Ovary (tissue), 9 donors: ENCODE data around the gene PRSS21. TPM values are rescaled to one million over a fixed set of nuclear protein-coding genes. Genes with fewer than 3 reads are reported as not detected.

ENCODE experiments used
- DNase-seq, 5 donors: peaks; one replicate each; pipeline ENCODE4 v3.0.0-alpha.2; 2019 to 2020
- H3K27ac ChIP-seq, 2 donors: fragments of 200-600 bp; one replicate each; pipeline versions ENCODE4 v1.5.1 to v1.8.0; 2019 to 2022
- H3K27me3 ChIP-seq: fragments of 200-600 bp; one replicate; pipeline ENCODE4 v1.8.0; 2022
- H3K36me3 ChIP-seq: fragments of 200-600 bp; sonication (generic); one replicate; pipeline ENCODE4 v1.5.1; 2019
- H3K4me1 ChIP-seq: one replicate; pipeline ENCODE4 v1.8.1; 2013; ENCODE audit warnings: mild to moderate bottlenecking, moderate library complexity; ENCODE audit not compliant: insufficient read depth
- H3K4me3 ChIP-seq: fragments of 200-600 bp; sonication (generic); one replicate; pipeline ENCODE4 v1.5.1; 2017
- H3K9me3 ChIP-seq, 2 donors: fragments of 200-600 bp in 1 of 2; sonication (generic) in 1 of 2; one replicate each; pipeline versions ENCODE4 v1.5.1 to v1.8.1; 2013 to 2019; ENCODE audit warnings: mild to moderate bottlenecking in 1 of 2, moderate library complexity in 1 of 2
- EP300 ChIP-seq: sonication (generic); formaldehyde crosslinking; IDR thresholded peaks from one replicate; pipeline ENCODE4 v1.6.1; 2017; ENCODE audit warnings: antibody characterized with exemption
- POLR2A ChIP-seq: fragments of 450-650 bp; IDR thresholded peaks from one replicate; pipeline ENCODE4 v1.6.1; 2017; ENCODE audit warnings: antibody characterized with exemption, mild to moderate bottlenecking, moderate library complexity
- WGBS, 3 donors: extraction: QIAGEN DNeasy Blood & Tissue Kit in 1 of 3; methylation state at CpG; one replicate each; pipeline versions ENCODE4 v1.1.5 to v1.1.7; 2013 to 2017; 5-methylcytosine and 5-hydroxymethylcytosine counted together
- intact Hi-C, 4 donors: fragments of 100-400 bp; cut with DNase I; formaldehyde crosslinking; loops; one replicate each; pipeline versions ENCODE4 v1.11.0 to v1.15.1; 2022 to 2023
- polyA plus RNA-seq, 2 donors: library from polyadenylated mRNA; stranded (reverse); fragments of 200-250 nt in 1 of 2; fragments of 350-450 nt in 1 of 2; fragmentation: Illumina TruSeq in 1 of 2; extraction: RNeasy Lipid Tissue Mini Kit (QIAGEN cat#74804) in 1 of 2; gene quantifications; one replicate each; pipeline ENCODE4 v1.2.3, GENCODE V29; 2013 to 2014
- total RNA-seq, 7 donors: library from RNA; depleted of rRNA in 2 of 7; stranded (reverse); fragments of >200 nt in 2 of 7; fragmentation: NEBNext Ultra II Directional in 3 of 7; extraction: Animal tissue kit (Norgen Biotek cat#: 25700) in 3 of 7; gene quantifications; one replicate each; pipeline versions ENCODE4 v1.1.0 to v1.2.4, GENCODE V29; 2016 to 2023
- TF ChIP-seq, protein P1 (sequence below), 3 donors: fragments of 450-650 bp in 2 of 3; fragments of 200-600 bp in 1 of 3; IDR thresholded peaks; one replicate each; pipeline versions ENCODE4 v1.5.1 to v1.8.0; 2016 to 2022; ENCODE audit warnings: antibody characterized with exemption in 3 of 3, mild to moderate bottlenecking in 1 of 3
- donor health status: DM: no; HTN: no; CAD: no; lungs with moderate emphysema.
- donor health status: DM: no; HTN: no; CAD: no.
- donor health status: Bipolar disorder and iron deficiency.
- donor health status: DM: yes; HTN: yes; CAD: no.
- donor health status: DM: no; HTN: no; CAD: no.
- donor health status: DM: yes; HTN: yes; CAD: no.

The PRSS21 gene
- total and polyA plus RNA-seq, 9 donors: 0.53 to 9.3 (median 1.0) TPM; not detected in 4

DNA sequence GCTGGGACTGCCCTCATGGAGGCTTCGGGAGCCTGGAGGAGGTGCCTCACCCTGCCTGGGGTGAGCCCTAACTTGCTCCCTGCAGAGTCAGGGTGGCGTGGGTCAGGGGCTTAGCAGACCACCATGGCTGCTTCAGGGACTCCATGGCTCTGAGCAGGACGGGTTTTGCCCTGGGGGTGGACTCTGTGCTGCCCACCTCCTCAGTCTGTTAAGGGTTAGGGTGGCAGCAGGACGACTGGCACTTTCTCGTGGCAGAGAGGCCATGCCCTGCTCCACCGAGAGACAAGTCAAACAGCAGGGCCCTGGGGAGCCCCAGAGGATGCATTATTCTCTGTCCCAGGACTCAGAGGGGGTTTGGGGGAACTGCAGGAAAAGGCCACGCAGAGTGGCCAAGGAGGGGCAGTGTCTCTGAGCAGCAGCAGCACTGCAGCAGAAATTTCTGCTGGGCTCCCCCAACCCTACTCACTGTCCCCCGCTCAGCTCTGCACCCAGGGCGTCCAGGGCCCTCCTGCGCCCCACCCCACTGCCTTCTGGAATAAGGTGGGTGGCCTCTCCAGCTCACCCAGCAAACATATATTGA is 42.7 kb downstream of the PRSS21 start:
- WGBS, 3 donors: 64 to 71% (median 64%) methylated on average over 10 of the region's 10 CpGs
- TF ChIP-seq EP300: no peak
- no peak for TF ChIP-seq POLR2A
- no peaks in the 10 kb centered on the region for H3K36me3 ChIP-seq
- no peak for DNase-seq
- H3K27ac ChIP-seq: no peak overlapping the region
- peaks cover 0 to 4% of the 10 kb centered on the region in 2 donors for H3K9me3 ChIP-seq
- H3K27me3 ChIP-seq: no peaks in the 10 kb centered on the region
- no peak overlapping the region for H3K4me3 ChIP-seq
- no peaks in the 10 kb centered on the region for H3K4me1 ChIP-seq
- intact Hi-C loops: no loop called here

DNA sequence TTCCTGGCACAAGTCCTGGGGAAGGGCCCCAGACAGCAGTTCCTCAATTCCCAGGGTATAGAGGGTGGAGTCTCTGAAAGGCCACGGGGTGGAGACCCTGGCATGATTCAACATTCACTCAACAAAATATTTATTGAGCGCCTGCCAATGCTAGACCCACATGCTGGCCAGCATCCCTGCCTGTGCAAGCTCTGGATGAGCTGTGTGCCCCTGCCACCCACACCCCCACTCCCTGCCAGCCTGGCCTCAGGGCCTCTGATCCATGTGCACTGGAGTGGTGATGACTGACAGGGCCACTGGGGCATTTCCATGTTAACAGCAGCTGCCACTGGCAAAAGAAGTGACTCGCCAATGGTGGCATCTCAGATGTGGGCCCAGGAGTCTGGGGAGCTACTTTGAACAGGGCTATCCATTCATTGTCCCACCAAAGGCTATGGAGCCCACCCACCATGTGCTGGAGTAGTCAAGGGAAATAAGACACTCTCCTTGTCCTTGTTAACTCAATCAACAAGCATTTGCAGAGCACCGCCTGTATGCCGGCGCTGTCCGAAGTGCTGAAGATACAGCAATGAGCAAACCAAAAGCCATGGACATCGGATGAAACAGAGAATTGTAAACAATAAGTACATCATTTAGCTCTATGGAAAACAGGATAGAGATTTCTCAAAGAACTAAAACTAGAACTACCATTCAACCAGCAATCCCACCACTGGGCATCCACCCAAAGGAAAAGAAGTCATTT is 44.0 kb downstream of the PRSS21 start:
- intact Hi-C loops: no loop called here
- Histone ChIP-seq H3K9me3 (peaks cover 0 to 4% of the 10 kb centered on the region in 2 donors), H3K4me3 (no peak overlapping the region), H3K36me3 (no peaks in the 10 kb centered on the region), H3K27ac (no peak overlapping the region), H3K4me1 (no peaks in the 10 kb centered on the region), H3K27me3 (no peaks in the 10 kb centered on the region)
- no peak for DNase-seq
- no peak for TF ChIP-seq POLR2A
- no peak for TF ChIP-seq EP300
- TF ChIP-seq, protein P1, sequence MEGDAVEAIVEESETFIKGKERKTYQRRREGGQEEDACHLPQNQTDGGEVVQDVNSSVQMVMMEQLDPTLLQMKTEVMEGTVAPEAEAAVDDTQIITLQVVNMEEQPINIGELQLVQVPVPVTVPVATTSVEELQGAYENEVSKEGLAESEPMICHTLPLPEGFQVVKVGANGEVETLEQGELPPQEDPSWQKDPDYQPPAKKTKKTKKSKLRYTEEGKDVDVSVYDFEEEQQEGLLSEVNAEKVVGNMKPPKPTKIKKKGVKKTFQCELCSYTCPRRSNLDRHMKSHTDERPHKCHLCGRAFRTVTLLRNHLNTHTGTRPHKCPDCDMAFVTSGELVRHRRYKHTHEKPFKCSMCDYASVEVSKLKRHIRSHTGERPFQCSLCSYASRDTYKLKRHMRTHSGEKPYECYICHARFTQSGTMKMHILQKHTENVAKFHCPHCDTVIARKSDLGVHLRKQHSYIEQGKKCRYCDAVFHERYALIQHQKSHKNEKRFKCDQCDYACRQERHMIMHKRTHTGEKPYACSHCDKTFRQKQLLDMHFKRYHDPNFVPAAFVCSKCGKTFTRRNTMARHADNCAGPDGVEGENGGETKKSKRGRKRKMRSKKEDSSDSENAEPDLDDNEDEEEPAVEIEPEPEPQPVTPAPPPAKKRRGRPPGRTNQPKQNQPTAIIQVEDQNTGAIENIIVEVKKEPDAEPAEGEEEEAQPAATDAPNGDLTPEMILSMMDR (IDR thresholded peaks at IDR 0.05): no peak
- 66 to 74% (median 73%) methylated on average over 8 of the region's 8 CpGs for WGBS, 3 donors

DNA sequence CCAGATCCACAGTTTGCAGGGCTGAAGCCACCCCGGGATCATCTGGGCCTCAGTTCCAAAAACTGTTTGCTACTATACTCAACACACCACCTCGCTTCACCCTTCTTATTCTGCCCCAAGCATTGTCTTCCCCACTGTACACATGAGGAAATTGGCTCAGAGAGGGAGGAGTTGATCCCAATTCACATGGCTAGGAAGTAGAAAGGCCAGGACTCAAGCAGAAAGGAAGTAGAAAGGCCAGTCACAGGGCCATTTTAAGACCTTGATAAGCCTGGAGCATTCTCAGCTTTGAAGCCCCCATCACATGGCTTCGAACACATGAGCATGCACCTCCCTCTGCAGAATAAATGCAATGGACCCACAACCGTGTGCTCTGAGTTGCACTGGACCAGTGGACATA is 48.6 kb downstream of the PRSS21 start:
- H3K4me3 ChIP-seq: no peak overlapping the region
- H3K36me3 ChIP-seq: no peaks in the 10 kb centered on the region
- no peak overlapping the region for H3K27ac ChIP-seq
- no peak for DNase-seq
- peaks cover 0 to 4% of the 10 kb centered on the region in 2 donors for H3K9me3 ChIP-seq
- H3K4me1 ChIP-seq: peaks cover 3% of the 10 kb centered on the region
- TF ChIP-seq POLR2A (no peak), EP300 (no peak)
- TF ChIP-seq, protein P1 (IDR thresholded peaks at IDR 0.05): no peak
- no peaks in the 10 kb centered on the region for H3K27me3 ChIP-seq
- 61 to 74% (median 70%) methylated on average over 4 of the region's 4 CpGs for WGBS, 3 donors
- intact Hi-C loops: loop anchor here in 1 of 4 donors (5.0 kb wide), 1 partner anchor 67 kb away; no protein-coding TSS in a partner anchor

DNA sequence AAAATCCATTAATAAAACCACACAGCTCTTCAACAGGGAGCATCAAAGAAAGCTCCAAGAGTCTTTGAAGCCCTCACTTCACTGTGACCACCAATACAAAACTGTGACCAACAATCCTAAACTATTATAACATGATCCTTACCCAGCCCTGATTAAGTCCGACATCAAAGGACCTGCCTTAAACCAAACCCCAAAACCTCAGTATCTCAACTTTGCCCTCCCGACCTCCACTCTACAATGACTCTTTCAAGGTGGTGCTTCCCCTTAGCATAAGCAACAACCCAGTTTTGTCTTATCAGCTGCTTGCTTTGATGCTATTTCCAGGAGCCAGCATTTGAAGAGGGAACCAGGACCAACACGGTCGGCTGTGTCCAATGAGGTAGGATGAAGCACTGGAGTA is 49.4 kb downstream of the PRSS21 start:
- WGBS, 3 donors: 58 to 78% (median 76%) methylated on average over 3 to 4 of the region's 4 CpGs
- Histone ChIP-seq H3K4me1 (peaks cover 3% of the 10 kb centered on the region), H3K9me3 (no peaks in the 10 kb centered on the region), H3K27me3 (no peaks in the 10 kb centered on the region), H3K4me3 (no peak overlapping the region), H3K36me3 (no peaks in the 10 kb centered on the region), H3K27ac (no peak overlapping the region)
- TF ChIP-seq, protein P1 (IDR thresholded peaks at IDR 0.05): no peak
- TF ChIP-seq POLR2A (no peak), EP300 (no peak)
- no peak for DNase-seq
- intact Hi-C loops: loop anchor here in 1 of 4 donors (5.0 kb wide), 1 partner anchor 66 kb away; no protein-coding TSS in a partner anchor

DNA sequence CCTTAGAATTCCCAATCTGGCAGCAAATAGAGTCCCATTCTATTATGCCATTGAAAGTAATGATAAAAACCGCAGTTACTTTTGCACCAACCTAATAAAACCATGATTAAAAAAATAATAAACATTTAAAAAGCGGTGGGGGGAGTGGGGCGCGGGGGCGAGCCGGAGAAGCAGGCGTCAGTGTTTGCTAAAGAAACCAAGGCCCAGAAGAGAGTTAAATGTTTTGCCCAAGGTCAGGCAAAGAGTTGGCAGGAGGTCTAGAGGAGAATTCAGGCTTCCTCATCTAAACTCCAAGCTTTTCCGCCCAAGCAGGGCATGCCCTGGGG is 50.6 kb downstream of the PRSS21 start:
- 10 to 34% (median 14%) methylated on average over 8 of the region's 8 CpGs for WGBS, 3 donors
- intact Hi-C loops: loop anchor here in 1 of 4 donors (5.0 kb wide), 1 partner anchor 65 kb away; no protein-coding TSS in a partner anchor
- TF ChIP-seq POLR2A: no peak
- TF ChIP-seq, protein P1 (IDR thresholded peaks at IDR 0.05): no peak
- TF ChIP-seq EP300: no peak

More for the DNA sequence above, 50.6 kb downstream of the PRSS21 start:
- no peak for DNase-seq
- H3K9me3 ChIP-seq: no peaks in the 10 kb centered on the region
- H3K4me3 ChIP-seq: peak overlapping the region; percentile 61
- H3K27ac ChIP-seq: peak overlapping the region in 1 of 2 donors; percentile 85
- no peaks in the 10 kb centered on the region for H3K36me3 ChIP-seq
- H3K27me3 ChIP-seq: no peaks in the 10 kb centered on the region
- H3K4me1 ChIP-seq: peaks cover 3% of the 10 kb centered on the region
